GM18870 (cell line): ENCODE results near the gene OBP2B.
"Not testable (repeated sequence)": the region's sequence is repeated elsewhere in the genome, so short reads cannot be mapped to it uniquely, and the experiment has no call there.

Experiments
- ATAC-seq: cut with Tn5 transposase; IDR thresholded peaks from one replicate; pipeline ENCODE4 v1.9.1; 2021; ENCODE audit warnings: moderate library complexity; ENCODE audit not compliant: unreplicated experiment

OBP2B gene

GRCh38 chr9:133238851-133239532, 29.9 kb upstream of the OBP2B start:
- no peak for ATAC-seq

- no peak for ATAC-seq
Measured at GRCh38 chr9:133238272-133238850, 29.3 kb upstream of the OBP2B start.

GRCh38 chr9:133237035-133237731, 28.1 kb upstream of the OBP2B start:
- no peak for ATAC-seq

GRCh38 chr9:133236291-133237034, 27.4 kb upstream of the OBP2B start:
- not testable (repeated sequence) for ATAC-seq

DNA sequence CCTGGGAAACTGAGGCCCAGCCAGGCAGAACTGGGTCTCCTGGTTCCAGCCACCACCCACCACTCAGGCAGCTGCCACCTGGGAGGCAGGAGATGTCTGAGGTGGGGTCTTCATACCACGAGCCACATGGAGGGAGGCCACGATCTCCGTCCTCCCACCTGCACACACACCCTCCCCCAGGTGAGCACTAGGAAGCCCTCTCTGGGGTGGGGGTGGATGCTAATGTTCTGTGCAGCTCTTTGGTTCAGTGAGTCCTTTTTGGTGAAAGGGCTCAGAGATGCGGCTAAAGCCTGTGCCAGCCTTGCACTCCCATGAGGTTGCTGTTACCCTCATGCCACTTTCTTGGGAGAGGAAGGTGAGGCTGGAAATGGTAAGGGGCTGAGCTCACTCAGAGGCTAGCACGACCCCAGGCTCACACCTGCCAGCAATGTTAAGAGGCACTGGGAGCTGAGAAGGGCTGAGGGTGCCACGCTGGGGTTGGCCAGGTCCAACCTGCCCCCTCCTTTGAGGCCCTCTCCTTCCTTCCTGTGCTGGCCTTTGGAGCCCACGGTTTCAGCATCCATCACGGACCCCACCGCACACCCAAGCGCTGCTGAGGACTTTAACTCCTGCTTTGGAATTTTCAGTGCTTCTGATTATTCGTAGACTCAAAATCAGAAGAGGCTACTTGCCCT, 26.6 kb upstream of the OBP2B start:
- no peak for ATAC-seq

DNA sequence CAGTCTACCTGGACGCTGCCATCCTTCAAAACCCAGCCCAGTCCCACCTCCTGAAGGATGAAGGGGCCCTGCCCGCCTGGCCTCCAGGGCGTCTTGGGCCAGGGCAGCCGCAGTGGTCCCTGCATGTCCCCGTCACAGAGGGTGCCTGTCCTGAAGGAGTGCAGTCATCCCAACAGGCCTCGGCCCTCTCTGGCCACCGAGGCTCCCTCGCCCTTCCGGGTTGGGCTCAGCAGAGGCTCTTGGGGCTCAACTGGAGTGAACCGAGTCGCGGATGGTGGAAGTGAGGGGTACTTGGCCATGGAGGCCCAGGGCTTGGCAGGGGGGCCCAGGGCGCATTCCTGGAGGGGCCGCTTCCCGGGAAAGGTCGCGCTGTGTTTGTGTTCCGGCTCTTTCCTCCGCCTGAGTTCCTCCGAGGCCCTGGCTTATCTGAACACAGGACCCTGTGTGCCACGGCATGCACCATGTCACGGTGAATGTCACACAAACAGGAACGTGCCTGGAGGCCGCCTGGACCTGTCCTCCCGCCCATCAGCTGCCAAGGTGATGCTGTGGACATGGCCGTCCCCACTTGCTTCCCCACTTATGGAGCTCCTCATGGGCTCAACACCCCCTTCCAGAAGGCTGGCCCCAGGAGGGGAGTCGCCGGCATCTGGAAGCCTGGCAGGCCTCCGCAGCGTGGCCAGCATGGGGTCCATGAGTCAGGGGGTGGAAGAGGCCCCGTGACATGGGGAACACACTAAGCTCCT, 25.7 kb upstream of the OBP2B start:
- ATAC-seq, result no peak

- no peak for ATAC-seq
Measured at GRCh38 chr9:133233681-133234432, 24.8 kb upstream of the OBP2B start.

- ATAC-seq, result not testable (repeated sequence)
Measured at GRCh38 chr9:133231934-133232568, 23.0 kb upstream of the OBP2B start.

GRCh38 chr9:133230514-133230913, 21.5 kb upstream of the OBP2B start:
- ATAC-seq, result not testable (repeated sequence)

- no peak for ATAC-seq
Measured at GRCh38 chr9:133230093-133230492, 21.0 kb upstream of the OBP2B start.

DNA sequence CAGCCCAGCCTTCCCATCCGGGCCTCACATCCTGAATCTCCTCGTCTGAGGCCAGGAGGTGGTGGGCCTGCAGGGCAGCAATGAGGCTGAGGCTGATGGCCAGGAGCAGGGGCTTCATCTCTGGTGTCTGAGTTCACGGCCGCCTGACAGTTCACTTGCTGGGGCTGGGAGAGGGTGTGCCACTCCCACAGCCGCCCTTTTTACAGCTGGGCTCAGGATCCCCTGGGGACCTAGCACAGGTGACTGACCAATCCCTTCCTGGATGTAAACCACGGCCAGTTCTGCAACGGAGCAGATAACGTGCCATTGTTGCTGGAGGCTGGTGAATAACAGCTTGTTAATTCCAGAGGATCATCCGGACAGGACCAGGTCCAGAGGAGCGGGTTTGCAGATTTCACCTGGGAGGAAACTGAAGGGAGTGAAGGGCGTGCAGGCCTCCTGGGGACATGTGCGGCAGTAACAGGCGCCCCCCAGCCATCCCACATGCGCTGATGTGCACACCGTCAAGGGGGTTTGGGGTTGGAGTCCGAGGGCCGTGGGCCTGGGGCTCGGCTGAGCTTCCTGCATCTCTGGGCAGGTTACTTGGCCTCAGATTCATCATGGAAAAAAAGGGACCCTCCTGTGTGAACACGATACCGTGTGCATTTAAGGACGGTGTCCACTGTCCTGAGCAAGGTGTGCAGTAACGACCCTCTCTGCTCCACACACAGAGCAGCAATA, 19.6 kb upstream of the OBP2B start:
- not testable (repeated sequence) for ATAC-seq

- ATAC-seq, result not testable (repeated sequence)
Measured at GRCh38 chr9:133227996-133228395, 18.9 kb upstream of the OBP2B start.

DNA sequence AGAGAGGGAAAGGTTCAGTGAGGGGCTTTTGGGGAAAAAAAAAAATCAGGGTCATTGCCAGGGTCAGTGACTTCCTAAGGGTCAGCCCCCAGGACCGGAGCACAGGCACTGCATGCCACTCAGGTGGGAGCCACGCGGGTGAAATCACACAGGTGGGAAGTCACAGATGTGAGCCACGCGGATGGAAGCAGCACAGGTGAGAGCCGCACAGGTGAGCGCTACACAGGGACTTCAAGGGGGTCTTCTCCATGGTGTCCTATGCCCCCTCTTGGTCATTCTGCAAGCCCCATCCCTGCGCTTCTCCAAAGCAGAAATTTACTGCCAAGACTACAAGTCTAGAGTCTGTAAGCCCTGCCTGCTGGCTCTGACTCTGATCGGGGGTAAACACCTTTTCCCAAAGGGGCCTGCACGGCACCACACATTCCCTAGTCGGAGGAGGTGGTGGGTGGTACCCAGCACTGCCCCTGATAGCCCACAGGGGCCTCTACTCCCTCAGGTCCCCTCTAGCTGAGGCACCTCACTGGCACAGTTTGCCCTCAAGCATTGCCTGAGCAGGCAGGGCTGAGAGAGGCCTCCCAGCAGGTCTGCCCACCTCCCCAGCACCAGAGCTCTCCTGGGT, 18.3 kb upstream of the OBP2B start:
- no peak for ATAC-seq

GRCh38 chr9:133226219-133227171, 17.4 kb upstream of the OBP2B start:
- ATAC-seq, result no peak

DNA sequence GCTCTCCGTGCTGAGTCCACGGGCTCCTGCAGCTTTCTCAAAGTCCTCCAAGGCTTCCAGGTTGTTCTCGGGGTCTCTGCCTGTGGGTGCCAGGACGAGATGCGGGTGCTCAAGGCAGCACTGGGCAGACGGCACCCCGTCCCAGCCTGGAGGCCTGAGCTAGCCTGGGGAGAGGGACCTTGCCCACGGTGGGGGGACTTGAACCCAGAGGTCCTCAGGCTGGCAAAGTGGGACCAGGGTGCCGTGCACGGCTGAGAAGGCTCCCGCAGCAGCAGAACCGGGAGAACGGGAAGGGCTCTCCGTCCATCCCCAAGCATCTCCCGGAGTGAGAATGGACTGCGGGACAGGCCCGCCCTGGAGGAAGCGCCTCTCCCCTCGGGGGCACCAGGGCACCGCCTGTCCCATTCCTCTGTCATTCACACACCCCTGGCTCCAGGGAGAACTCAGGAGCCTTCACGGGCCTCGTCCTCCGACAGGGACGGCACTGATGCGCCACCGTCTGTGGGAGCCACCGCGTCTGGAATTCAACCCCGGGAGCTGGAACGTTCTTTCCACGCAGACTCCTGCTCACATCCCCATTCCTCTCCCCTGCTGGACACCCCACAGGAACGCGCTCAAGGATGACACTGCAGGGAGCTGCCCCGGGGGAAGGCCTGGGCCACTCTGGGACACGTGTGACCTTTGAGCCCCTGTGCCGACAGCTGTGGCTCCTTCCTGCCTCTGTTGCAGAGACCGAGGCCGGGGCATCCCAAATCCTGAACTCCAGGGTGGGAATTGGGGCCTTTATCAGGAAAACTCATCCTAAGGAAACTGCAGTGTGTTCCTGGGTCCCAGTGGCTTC, 16.3 kb upstream of the OBP2B start:
- ATAC-seq, result no peak

DNA sequence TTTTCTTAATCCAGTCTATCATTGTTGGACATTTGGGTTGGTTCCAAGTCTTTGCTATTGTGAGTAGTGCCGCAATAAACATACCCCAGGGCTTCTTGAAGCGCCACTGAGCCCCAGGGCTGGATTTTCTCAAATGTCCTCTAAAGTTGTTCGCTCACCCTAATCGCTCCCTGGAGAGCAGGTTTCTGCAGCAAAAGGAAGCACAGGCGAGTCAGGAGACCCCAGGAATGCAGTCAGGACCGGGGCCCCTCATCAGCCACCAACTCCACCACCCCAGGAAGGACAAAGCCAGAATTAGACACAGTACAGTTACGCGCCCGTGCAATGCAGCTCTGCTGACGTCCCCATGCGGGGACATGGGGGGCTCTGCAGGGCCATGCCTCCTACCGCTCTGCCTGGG, 15.7 kb upstream of the OBP2B start:
- no peak for ATAC-seq
